IPS-20b (cell line): ENCODE measurements around the gene XPO5.
A peak's percentile ranks its signal among the peaks of the same experiment; 100 is the strongest.

ENCODE experiments used
- H3K27ac ChIP-seq: one replicate; pipeline ENCODE4 v1.5.1; 2013; ENCODE audit warnings: low read length
- H3K27me3 ChIP-seq: 2 replicates; pipeline ENCODE4 v1.6.1; 2013; ENCODE audit warnings: mild to moderate bottlenecking, low read length, inconsistent platforms; ENCODE audit not compliant: insufficient read depth
- H3K36me3 ChIP-seq: 2 replicates; pipeline ENCODE4 v1.6.1; 2013; ENCODE audit warnings: low read depth, mild to moderate bottlenecking, inconsistent platforms, low read length, moderate library complexity; ENCODE audit not compliant: insufficient read depth
- H3K4me1 ChIP-seq: 2 replicates; pipeline ENCODE4 v1.6.1; 2013; ENCODE audit warnings: mild to moderate bottlenecking, control low read depth, inconsistent platforms, low read length, moderate library complexity; ENCODE audit not compliant: insufficient read depth
- H3K4me3 ChIP-seq: 2 replicates; pipeline ENCODE4 v1.5.1; 2013; ENCODE audit warnings: mild to moderate bottlenecking, low read length, inconsistent platforms
- H3K9ac ChIP-seq: 2 replicates; pipeline ENCODE4 v1.6.1; 2013; ENCODE audit warnings: low read depth, mild to moderate bottlenecking, inconsistent platforms, low read length, moderate library complexity
- H3K9me3 ChIP-seq: 2 replicates; pipeline ENCODE4 v1.6.1; 2013; ENCODE audit warnings: mild to moderate bottlenecking, low read depth, low read length, inconsistent platforms; ENCODE audit not compliant: insufficient read depth

The XPO5 gene

GRCh38 chr6:43492673-43493072, 83.2 kb downstream of the XPO5 start:
- Histone ChIP-seq H3K9ac (peak overlapping the region; percentile 18; the same call in 1 of the 2 replicates), H3K27ac (no peak overlapping the region), H3K4me1 (peaks cover 17% of the 10 kb centered on the region), H3K4me3 (0 out of 2 replicates have a peak overlapping the region, but pooled peaks have one; percentile 17), H3K36me3 (peaks cover 9% of the 10 kb centered on the region; the same call in 1 of the 2 replicates), H3K9me3 (no peaks in the 10 kb centered on the region), H3K27me3 (no peaks in the 10 kb centered on the region)

- Histone ChIP-seq H3K36me3 (peaks cover 4% of the 10 kb centered on the region; the same call in 1 of the 2 replicates), H3K27ac (no peak overlapping the region), H3K27me3 (no peaks in the 10 kb centered on the region), H3K9me3 (no peaks in the 10 kb centered on the region), H3K9ac (0 out of 2 replicates have a peak overlapping the region, but pooled peaks have one; percentile 18), H3K4me3 (0 out of 2 replicates have a peak overlapping the region, but pooled peaks have one; percentile 17), H3K4me1 (peaks cover 17% of the 10 kb centered on the region)
Observed at GRCh38 chr6:43491750-43492661, 83.8 kb downstream of the XPO5 start.

GRCh38 chr6:43490523-43490939, 85.3 kb downstream of the XPO5 start:
- Histone ChIP-seq H3K36me3 (peaks cover 11% of the 10 kb centered on the region; the same call in 1 of the 2 replicates), H3K27me3 (no peaks in the 10 kb centered on the region), H3K9ac (no peak overlapping the region), H3K9me3 (no peaks in the 10 kb centered on the region), H3K4me3 (no peak overlapping the region), H3K4me1 (peaks cover 11% of the 10 kb centered on the region), H3K27ac (no peak overlapping the region)

- H3K4me3 ChIP-seq, result no peak overlapping the region
- peaks cover 11% of the 10 kb centered on the region for H3K4me1 ChIP-seq
- no peak overlapping the region for H3K9ac ChIP-seq
- no peaks in the 10 kb centered on the region for H3K27me3 ChIP-seq
- peaks cover 14% of the 10 kb centered on the region; the same call in 1 of the 2 replicates for H3K36me3 ChIP-seq
- H3K27ac ChIP-seq, result no peak overlapping the region
- H3K9me3 ChIP-seq, result no peaks in the 10 kb centered on the region
Observed at GRCh38 chr6:43489277-43490072, 86.4 kb downstream of the XPO5 start.

- H3K9ac ChIP-seq, result no peak overlapping the region
- H3K27ac ChIP-seq, result no peak overlapping the region
- no peaks in the 10 kb centered on the region for H3K27me3 ChIP-seq
- no peaks in the 10 kb centered on the region for H3K9me3 ChIP-seq
- H3K4me1 ChIP-seq, result peaks cover 11% of the 10 kb centered on the region
- peaks cover 11% of the 10 kb centered on the region; the same call in 1 of the 2 replicates for H3K36me3 ChIP-seq
- no peak overlapping the region for H3K4me3 ChIP-seq
Observed at GRCh38 chr6:43488667-43489276, 87.1 kb downstream of the XPO5 start.

GRCh38 chr6:43481591-43482236, 94.1 kb downstream of the XPO5 start:
- Histone ChIP-seq H3K4me1 (peaks cover 30% of the 10 kb centered on the region), H3K36me3 (peaks cover 7% of the 10 kb centered on the region; the same call in 1 of the 2 replicates), H3K27ac (no peak overlapping the region), H3K27me3 (no peaks in the 10 kb centered on the region), H3K4me3 (no peak overlapping the region), H3K9me3 (no peaks in the 10 kb centered on the region), H3K9ac (peak overlapping the region; percentile 33; the same call in 1 of the 2 replicates)

GRCh38 chr6:43481075-43481474, 94.8 kb downstream of the XPO5 start:
- H3K9me3 ChIP-seq, result no peaks in the 10 kb centered on the region
- peaks cover 32% of the 10 kb centered on the region for H3K4me1 ChIP-seq
- H3K9ac ChIP-seq, result no peak overlapping the region
- H3K4me3 ChIP-seq, result no peak overlapping the region
- H3K27ac ChIP-seq, result no peak overlapping the region
- peaks cover 6% of the 10 kb centered on the region; the same call in 1 of the 2 replicates for H3K36me3 ChIP-seq
- no peaks in the 10 kb centered on the region for H3K27me3 ChIP-seq

GRCh38 chr6:43478008-43478372, 97.8 kb downstream of the XPO5 start:
- Histone ChIP-seq H3K4me1 (peaks cover 32% of the 10 kb centered on the region), H3K27ac (peak overlapping the region; percentile 48), H3K4me3 (peak overlapping the region; percentile 91), H3K36me3 (no peaks in the 10 kb centered on the region), H3K9me3 (no peaks in the 10 kb centered on the region), H3K9ac (peak overlapping the region; percentile 85), H3K27me3 (no peaks in the 10 kb centered on the region)

GRCh38 chr6:43477235-43478007, 98.4 kb downstream of the XPO5 start, which contains the start of gene TJAP1:
TSS of gene TJAP1 (plus strand) at chr6:43477570. CDS start at chr6:43499002, 21,432 bp downstream.
- H3K9me3 ChIP-seq, result no peaks in the 10 kb centered on the region
- peak within 1 kb of the TSS; percentile 91 for H3K4me3 ChIP-seq
- H3K9ac ChIP-seq, result peak within 1 kb of the TSS; percentile 85
- H3K4me1 ChIP-seq, result peaks cover 29% of the 10 kb centered on the region
- H3K36me3 ChIP-seq, result no peaks in the 10 kb centered on the region
- H3K27ac ChIP-seq, result peak within 1 kb of the TSS; percentile 48
- no peaks in the 10 kb centered on the region for H3K27me3 ChIP-seq

GRCh38 chr6:43476746-43477145, 99.1 kb downstream of the XPO5 start:
- no peaks in the 10 kb centered on the region for H3K9me3 ChIP-seq
- H3K27ac ChIP-seq, result peak overlapping the region; percentile 7
- no peaks in the 10 kb centered on the region for H3K36me3 ChIP-seq
- no peaks in the 10 kb centered on the region for H3K27me3 ChIP-seq
- peak overlapping the region; percentile 85; the same call in 1 of the 2 replicates for H3K9ac ChIP-seq
- peak overlapping the region; percentile 91 for H3K4me3 ChIP-seq
- H3K4me1 ChIP-seq, result peaks cover 22% of the 10 kb centered on the region
